ENCODE measurements around the gene FBP1. TPM values are rescaled to one million over a fixed set of nuclear protein-coding genes. Genes with fewer than 3 reads are reported as not detected.

Gene FBP1
- total and polyA plus RNA-seq, 2 donors (not counting 3 experiments of a cell fraction or from before 2014, with no cell fraction given): 2.5 to 3.8 TPM

- no peak for DNase-seq (ENCODE audit: low read depth, low spot score)
- dilution Hi-C loops (cut with MboI; ENCODE audit: extremely low pct_ligation_motif_present, low sequenced_read_pairs): loop anchor here (25.0 kb wide), 1 partner anchor 474 kb away; no protein-coding TSS in a partner anchor
Observed at GRCh38 chr9:94663640-94664039, 24.3 kb upstream of the FBP1 start.

More at GRCh38 chr9:94663640-94664039, 24.3 kb upstream of the FBP1 start:
- Histone ChIP-seq H3K4me1 (ENCODE audit: control insufficient read depth, extremely low read depth, insufficient read depth, low read length) (no peaks in the 10 kb centered on the region), H3K36me3 (ENCODE audit: control insufficient read depth in 2 of 2, extremely low read depth in 1 of 2, insufficient read depth in 2 of 2, low read length in 2 of 2) (no peaks in the 10 kb centered on the region), H3K79me2 (ENCODE audit: control insufficient read depth, insufficient read depth, low read length) (no peaks in the 10 kb centered on the region), H3K4me3 (replicated peaks in 1 of 3; ENCODE audit: insufficient read depth in 1 of 3, low read depth in 1 of 3, low read length in 3 of 3) (no peak overlapping the region), H3K9me3 (replicated peaks; ENCODE audit: control insufficient read depth, insufficient read depth, low read length) (no peaks in the 10 kb centered on the region), H3K27me3 (ENCODE audit: control insufficient read depth in 2 of 2, insufficient read depth in 2 of 2, low read length in 2 of 2) (peaks cover 9 to 18% of the 10 kb centered on the region in 2 experiments), H3K9ac (replicated peaks; ENCODE audit: extremely low read depth, insufficient read depth, low read length) (no peak overlapping the region), H4K20me1 (replicated peaks; ENCODE audit: control insufficient read depth, extremely low read depth, insufficient read depth, low read length) (no peaks in the 10 kb centered on the region), H3K4me2 (ENCODE audit: insufficient read depth, low read length) (no peak overlapping the region), H2AFZ (ENCODE audit: low read depth, low read length) (no peak overlapping the region), H3K9me1 (replicated peaks; ENCODE audit: control insufficient read depth, extremely low read depth, insufficient read depth, low read length) (no peaks in the 10 kb centered on the region), H3K27ac (ENCODE audit: insufficient read depth, low read depth, low read length) (no peak overlapping the region)
- CTCF ChIA-PET: interaction anchor here (1.1 kb wide), 1 partner anchor 464 kb away, joined by 3 read pairs; no protein-coding TSS in a partner anchor
- POLR2A ChIA-PET: no interaction called here
- BruUV-seq (replicated peaks): no TSS peak
- no peak for FAIRE-seq
- TF ChIP-seq FOS (IDR thresholded peaks at IDR 0.05; ENCODE audit: borderline replicate concordance, insufficient read depth, low read length): no peak
- no peak for TF ChIP-seq POLR2A (IDR thresholded peaks at IDR 0.05; ENCODE audit: low read depth, low read length)
- TF ChIP-seq, protein P1, sequence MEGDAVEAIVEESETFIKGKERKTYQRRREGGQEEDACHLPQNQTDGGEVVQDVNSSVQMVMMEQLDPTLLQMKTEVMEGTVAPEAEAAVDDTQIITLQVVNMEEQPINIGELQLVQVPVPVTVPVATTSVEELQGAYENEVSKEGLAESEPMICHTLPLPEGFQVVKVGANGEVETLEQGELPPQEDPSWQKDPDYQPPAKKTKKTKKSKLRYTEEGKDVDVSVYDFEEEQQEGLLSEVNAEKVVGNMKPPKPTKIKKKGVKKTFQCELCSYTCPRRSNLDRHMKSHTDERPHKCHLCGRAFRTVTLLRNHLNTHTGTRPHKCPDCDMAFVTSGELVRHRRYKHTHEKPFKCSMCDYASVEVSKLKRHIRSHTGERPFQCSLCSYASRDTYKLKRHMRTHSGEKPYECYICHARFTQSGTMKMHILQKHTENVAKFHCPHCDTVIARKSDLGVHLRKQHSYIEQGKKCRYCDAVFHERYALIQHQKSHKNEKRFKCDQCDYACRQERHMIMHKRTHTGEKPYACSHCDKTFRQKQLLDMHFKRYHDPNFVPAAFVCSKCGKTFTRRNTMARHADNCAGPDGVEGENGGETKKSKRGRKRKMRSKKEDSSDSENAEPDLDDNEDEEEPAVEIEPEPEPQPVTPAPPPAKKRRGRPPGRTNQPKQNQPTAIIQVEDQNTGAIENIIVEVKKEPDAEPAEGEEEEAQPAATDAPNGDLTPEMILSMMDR (IDR thresholded peaks at IDR 0.05; ENCODE audit: extremely low read depth in 1 of 2, insufficient read depth in 1 of 2, low read depth in 1 of 2, low read length in 2 of 2): no peak
- no peak for TF ChIP-seq EZH2 (IDR thresholded peaks at IDR 0.05; ENCODE audit: borderline replicate concordance, low read depth, low read length, severe bottlenecking)
- no peak for TF ChIP-seq MAX (IDR thresholded peaks at IDR 0.05; ENCODE audit: insufficient read depth, insufficient read length)
- no peak for TF ChIP-seq MYC (IDR thresholded peaks at IDR 0.05; ENCODE audit: low read depth, low read length)
- no peak for TF ChIP-seq POLR2AphosphoS5 (IDR thresholded peaks at IDR 0.05; ENCODE audit: insufficient read depth, low read depth, low read length)
- no peak for TF ChIP-seq GATA2 (IDR thresholded peaks at IDR 0.05; ENCODE audit: insufficient read depth, insufficient read length, low read depth, low read length)
- no peak for TF ChIP-seq JUN (IDR thresholded peaks at IDR 0.05; ENCODE audit: borderline replicate concordance, insufficient read depth, insufficient read length, low read depth)
- intact Hi-C loops (cut with micrococcal nuclease): loop anchor here (5.0 kb wide), 1 partner anchor 389 kb away; no protein-coding TSS in a partner anchor
